ENCODE data around the gene DUSP2.

- TF ChIP-seq SIN3A (IDR thresholded peaks at IDR 0.05; ENCODE audit: borderline replicate concordance, insufficient read depth, low read length) (no peak), TAF1 (IDR thresholded peaks at IDR 0.05; ENCODE audit: borderline replicate concordance, insufficient read depth, low read length) (no peak), POLR2AphosphoS5 (IDR thresholded peaks at IDR 0.05; ENCODE audit: low read depth, low read length) (no peak), FOXP2 (optimal IDR thresholded peaks at IDR 0.05; ENCODE audit: borderline replicate concordance, extremely low read depth, extremely low read length, insufficient read depth) (no peak)
- TF ChIP-seq, protein P1, sequence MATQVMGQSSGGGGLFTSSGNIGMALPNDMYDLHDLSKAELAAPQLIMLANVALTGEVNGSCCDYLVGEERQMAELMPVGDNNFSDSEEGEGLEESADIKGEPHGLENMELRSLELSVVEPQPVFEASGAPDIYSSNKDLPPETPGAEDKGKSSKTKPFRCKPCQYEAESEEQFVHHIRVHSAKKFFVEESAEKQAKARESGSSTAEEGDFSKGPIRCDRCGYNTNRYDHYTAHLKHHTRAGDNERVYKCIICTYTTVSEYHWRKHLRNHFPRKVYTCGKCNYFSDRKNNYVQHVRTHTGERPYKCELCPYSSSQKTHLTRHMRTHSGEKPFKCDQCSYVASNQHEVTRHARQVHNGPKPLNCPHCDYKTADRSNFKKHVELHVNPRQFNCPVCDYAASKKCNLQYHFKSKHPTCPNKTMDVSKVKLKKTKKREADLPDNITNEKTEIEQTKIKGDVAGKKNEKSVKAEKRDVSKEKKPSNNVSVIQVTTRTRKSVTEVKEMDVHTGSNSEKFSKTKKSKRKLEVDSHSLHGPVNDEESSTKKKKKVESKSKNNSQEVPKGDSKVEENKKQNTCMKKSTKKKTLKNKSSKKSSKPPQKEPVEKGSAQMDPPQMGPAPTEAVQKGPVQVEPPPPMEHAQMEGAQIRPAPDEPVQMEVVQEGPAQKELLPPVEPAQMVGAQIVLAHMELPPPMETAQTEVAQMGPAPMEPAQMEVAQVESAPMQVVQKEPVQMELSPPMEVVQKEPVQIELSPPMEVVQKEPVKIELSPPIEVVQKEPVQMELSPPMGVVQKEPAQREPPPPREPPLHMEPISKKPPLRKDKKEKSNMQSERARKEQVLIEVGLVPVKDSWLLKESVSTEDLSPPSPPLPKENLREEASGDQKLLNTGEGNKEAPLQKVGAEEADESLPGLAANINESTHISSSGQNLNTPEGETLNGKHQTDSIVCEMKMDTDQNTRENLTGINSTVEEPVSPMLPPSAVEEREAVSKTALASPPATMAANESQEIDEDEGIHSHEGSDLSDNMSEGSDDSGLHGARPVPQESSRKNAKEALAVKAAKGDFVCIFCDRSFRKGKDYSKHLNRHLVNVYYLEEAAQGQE (IDR thresholded peaks at IDR 0.05; ENCODE audit: insufficient read depth in 1 of 2, low read depth in 2 of 2, low read length in 2 of 2) = no peak
These were observed 560 bp upstream of the DUSP2 start for GRCh38 chr2:96145848-96146152.
